ENCODE measurements around the gene UBAP2.
"Not testable (repeated sequence)": the region's sequence is repeated elsewhere in the genome, so short reads cannot be mapped to it uniquely, and the experiment has no call there.

GRCh38 chr9:34038851-34039250 is 9.8 kb downstream of the UBAP2 start:
- not testable (repeated sequence) for TF ChIP-seq CTCF (conservative IDR thresholded peaks at IDR 0.05; ENCODE audit: low read depth, low read length); EZH2 (IDR thresholded peaks at IDR 0.05; ENCODE audit: borderline replicate concordance, low read depth, low read length, poor library complexity, severe bottlenecking)
